Endothelial cell (in vitro differentiated cells): ENCODE data around the gene TAX1BP1. TPM values are rescaled to one million over a fixed set of nuclear protein-coding genes. Genes with fewer than 3 reads are reported as not detected.
A peak's percentile ranks its signal among the peaks of the same experiment; 100 is the strongest.

Source experiments
- DNase-seq: peaks from one replicate; pipeline ENCODE4 v3.0.0; 2021; ENCODE audit warnings: low spot score
- H3K27ac Mint-ChIP-seq: one replicate; pipeline ENCODE4 v1.8.0; 2021; ENCODE audit warnings: mixed read lengths, inconsistent platforms; ENCODE audit not compliant: unreplicated experiment
- H3K27me3 Mint-ChIP-seq: one replicate; pipeline ENCODE4 v1.8.0; 2021; ENCODE audit warnings: mild to moderate bottlenecking, moderate library complexity, mixed read lengths, inconsistent platforms; ENCODE audit not compliant: unreplicated experiment
- H3K36me3 Mint-ChIP-seq: one replicate; pipeline ENCODE4 v1.8.0; 2021; ENCODE audit warnings: mild to moderate bottlenecking, low read depth, mixed read lengths, inconsistent platforms; ENCODE audit not compliant: unreplicated experiment
- H3K4me1 Mint-ChIP-seq: one replicate; pipeline ENCODE4 v1.8.0; 2021; ENCODE audit warnings: mild to moderate bottlenecking, mixed read lengths, inconsistent platforms; ENCODE audit not compliant: unreplicated experiment
- H3K4me3 Mint-ChIP-seq: one replicate; pipeline ENCODE4 v1.8.0; 2021; ENCODE audit warnings: mild to moderate bottlenecking, mixed read lengths, inconsistent platforms; ENCODE audit not compliant: unreplicated experiment
- H3K9me3 Mint-ChIP-seq: one replicate; pipeline ENCODE4 v1.8.0; 2021; ENCODE audit warnings: mixed read lengths, inconsistent platforms; ENCODE audit not compliant: unreplicated experiment
- CTCF ChIP-seq: fragments of 200-600 bp; sonication (generic); IDR thresholded peaks from one replicate; pipeline ENCODE4 v1.5.0; 2021; ENCODE audit warnings: antibody characterized with exemption; ENCODE audit not compliant: unreplicated experiment
- total RNA-seq: library from RNA; stranded (reverse); fragmentation: NEBNext Ultra II Directional; extraction: Animal tissue kit (Norgen Biotek cat#: 25700); gene quantifications from one replicate; pipeline ENCODE4 v1.2.1, GENCODE V29; 2021; ENCODE audit not compliant: unreplicated experiment

Gene TAX1BP1
- total RNA-seq, 1 donor from 2014 or later: 124 TPM

GRCh38 chr7:27763983-27764508 is 24.1 kb downstream of the TAX1BP1 start:
- Mint-ChIP-seq H3K27ac (no peak overlapping the region), H3K4me3 (no peak overlapping the region), H3K27me3 (no peaks in the 10 kb centered on the region), H3K36me3 (peaks cover 14% of the 10 kb centered on the region), H3K9me3 (no peaks in the 10 kb centered on the region), H3K4me1 (no peaks in the 10 kb centered on the region)
- DNase-seq: no peak
- no peak for TF ChIP-seq CTCF

GRCh38 chr7:27765841-27766240 is 25.9 kb downstream of the TAX1BP1 start:
- DNase-seq: no peak
- Mint-ChIP-seq H3K4me3 (no peak overlapping the region), H3K36me3 (peaks cover 11% of the 10 kb centered on the region), H3K27ac (no peak overlapping the region), H3K27me3 (no peaks in the 10 kb centered on the region), H3K9me3 (no peaks in the 10 kb centered on the region), H3K4me1 (no peaks in the 10 kb centered on the region)
- no peak for TF ChIP-seq CTCF

- DNase-seq: no peak
- no peak overlapping the region for H3K4me3 Mint-ChIP-seq
- peaks cover 6% of the 10 kb centered on the region for H3K36me3 Mint-ChIP-seq
- no peaks in the 10 kb centered on the region for H3K9me3 Mint-ChIP-seq
- H3K27me3 Mint-ChIP-seq: no peaks in the 10 kb centered on the region
- no peak for TF ChIP-seq CTCF
- H3K4me1 Mint-ChIP-seq: no peaks in the 10 kb centered on the region
- no peak overlapping the region for H3K27ac Mint-ChIP-seq
Observed at GRCh38 chr7:27767374-27767773, 27.4 kb downstream of the TAX1BP1 start.

GRCh38 chr7:27771111-27771510 is 31.1 kb downstream of the TAX1BP1 start:
- no peak for TF ChIP-seq CTCF
- Mint-ChIP-seq H3K27ac (no peak overlapping the region), H3K27me3 (no peaks in the 10 kb centered on the region)

GRCh38 chr7:27774717-27775328 is 34.9 kb downstream of the TAX1BP1 start:
- TF ChIP-seq CTCF: peak; percentile 32
- H3K4me1 Mint-ChIP-seq: no peaks in the 10 kb centered on the region
- H3K9me3 Mint-ChIP-seq: no peaks in the 10 kb centered on the region
- no peak overlapping the region for H3K4me3 Mint-ChIP-seq
- peaks cover 6% of the 10 kb centered on the region for H3K36me3 Mint-ChIP-seq
- no peak overlapping the region for H3K27ac Mint-ChIP-seq
- no peak for DNase-seq
- H3K27me3 Mint-ChIP-seq: no peaks in the 10 kb centered on the region

More at GRCh38 chr7:27771111-27771510, 31.1 kb downstream of the TAX1BP1 start:
- Mint-ChIP-seq H3K9me3 (no peaks in the 10 kb centered on the region), H3K36me3 (peaks cover 6% of the 10 kb centered on the region), H3K4me1 (no peaks in the 10 kb centered on the region), H3K4me3 (no peak overlapping the region)
- DNase-seq: no peak
